GM12892 (cell line): Measurements from ENCODE around the gene PPP1R12C.

Experiments
- DNase-seq: peaks from one replicate; pipeline ENCODE4 v3.0.0; 2011; ENCODE audit not compliant: insufficient read length
- FAIRE-seq: peaks from 2 replicates; lab custom pipeline; 2011; peaks lifted over from hg19 to GRCh38; lab: Jason Lieb, UNC
- POLR2A ChIP-seq: IDR thresholded peaks from 2 replicates; pipeline ENCODE4 v1.6.1; 2011; ENCODE audit warnings: low read depth, low read length, control low read depth
- POLR2AphosphoS5 ChIP-seq: IDR thresholded peaks from 2 replicates; pipeline ENCODE4 v1.6.1; 2011; ENCODE audit warnings: low read depth, low read length, control low read depth
- TAF1 ChIP-seq: IDR thresholded peaks from 2 replicates; pipeline ENCODE4 v1.6.1; 2011; ENCODE audit warnings: low read depth, mild to moderate bottlenecking, control low read depth, low read length, borderline replicate concordance

Gene PPP1R12C

DNA sequence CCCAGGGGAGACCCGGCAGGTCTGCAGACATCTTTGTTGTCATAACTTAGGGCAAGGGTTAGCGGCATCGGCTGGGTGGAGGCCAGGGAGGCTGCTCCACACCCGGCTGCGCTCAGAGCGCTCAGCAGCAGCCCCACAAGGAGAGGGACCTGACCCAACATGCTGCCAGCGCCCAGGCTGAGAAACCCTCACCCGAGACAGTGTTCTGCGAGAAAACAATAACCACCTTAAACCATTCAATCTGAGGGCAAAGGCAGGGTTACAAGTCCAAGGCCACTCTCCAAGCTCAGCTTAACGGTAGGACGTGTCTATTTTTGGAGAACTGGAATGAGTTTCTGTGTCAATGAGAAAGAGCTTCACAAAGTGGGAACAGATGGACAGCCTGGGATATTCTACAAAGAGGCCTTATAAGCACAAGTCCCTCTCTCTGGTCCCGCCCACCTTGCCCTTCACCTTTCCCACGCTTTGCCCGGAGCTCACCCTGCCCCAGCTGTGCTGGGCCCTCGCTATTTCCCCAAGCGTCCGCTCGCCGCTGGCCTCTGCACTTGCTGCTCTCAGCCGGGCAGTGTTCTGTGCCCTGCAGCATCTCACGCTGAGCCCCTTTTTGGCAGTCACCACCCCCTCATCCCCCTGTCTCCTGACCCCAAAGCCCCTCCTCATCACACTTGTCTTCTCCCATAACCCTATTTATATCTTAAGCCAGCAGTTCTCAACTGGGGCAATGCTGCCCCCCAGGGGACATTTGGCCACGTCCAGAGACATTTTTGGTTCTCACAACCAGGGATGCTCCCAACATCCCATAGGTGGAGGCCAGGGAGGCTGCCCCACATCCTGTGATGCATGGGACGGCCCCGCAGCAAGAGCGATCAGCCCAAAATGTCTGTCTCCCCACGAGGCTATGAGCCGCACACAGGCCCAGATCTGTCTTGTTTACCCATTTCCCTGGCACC, 17.6 kb downstream of the PPP1R12C start:
- no peak for TF ChIP-seq POLR2AphosphoS5
- TF ChIP-seq TAF1, result no peak
- no peak for TF ChIP-seq POLR2A
- FAIRE-seq (no peak), DNase-seq (no peak)

DNA sequence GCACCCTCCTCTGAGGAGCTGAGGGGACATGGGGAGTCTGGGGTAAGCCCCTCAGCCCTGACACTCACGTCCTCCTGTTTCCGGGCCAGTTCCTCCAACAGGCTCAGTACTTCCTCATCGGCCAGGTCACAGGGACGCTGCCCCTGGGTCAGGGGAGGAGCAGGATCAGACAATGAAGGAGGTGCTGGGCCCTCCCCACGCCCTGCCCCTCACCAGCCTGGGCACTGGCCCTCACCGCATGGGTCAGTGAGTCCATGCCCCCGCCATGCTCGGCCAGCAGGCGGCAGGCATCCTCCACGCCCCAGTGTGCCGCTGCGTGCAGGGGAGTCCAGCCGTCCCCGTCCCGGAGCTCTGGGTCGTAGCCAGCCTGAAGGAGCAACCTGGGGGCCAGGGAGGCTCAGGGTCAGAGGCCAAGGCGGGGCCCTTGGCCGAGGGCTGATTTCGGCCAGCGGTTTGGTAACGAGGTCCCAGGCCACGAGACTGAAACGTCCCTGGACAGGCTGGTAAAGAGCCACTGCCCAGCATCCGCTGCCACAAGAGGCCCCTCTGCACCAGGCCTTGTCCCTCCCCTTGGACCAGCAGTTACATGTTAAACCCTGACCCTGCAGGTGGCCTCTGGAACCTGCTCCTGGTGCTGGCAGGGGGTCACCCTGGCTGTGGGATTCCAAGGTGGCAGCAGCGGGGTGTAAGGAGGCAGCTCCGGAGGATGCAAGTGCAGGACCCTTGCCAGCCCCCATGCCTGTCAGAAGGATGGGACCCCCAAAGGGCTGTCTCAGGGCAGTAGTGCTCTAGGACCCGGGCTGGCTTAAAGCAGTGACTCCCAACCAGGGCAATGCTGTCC, 18.5 kb downstream of the PPP1R12C start:
- no peak for DNase-seq
- FAIRE-seq, result no peak

DNA sequence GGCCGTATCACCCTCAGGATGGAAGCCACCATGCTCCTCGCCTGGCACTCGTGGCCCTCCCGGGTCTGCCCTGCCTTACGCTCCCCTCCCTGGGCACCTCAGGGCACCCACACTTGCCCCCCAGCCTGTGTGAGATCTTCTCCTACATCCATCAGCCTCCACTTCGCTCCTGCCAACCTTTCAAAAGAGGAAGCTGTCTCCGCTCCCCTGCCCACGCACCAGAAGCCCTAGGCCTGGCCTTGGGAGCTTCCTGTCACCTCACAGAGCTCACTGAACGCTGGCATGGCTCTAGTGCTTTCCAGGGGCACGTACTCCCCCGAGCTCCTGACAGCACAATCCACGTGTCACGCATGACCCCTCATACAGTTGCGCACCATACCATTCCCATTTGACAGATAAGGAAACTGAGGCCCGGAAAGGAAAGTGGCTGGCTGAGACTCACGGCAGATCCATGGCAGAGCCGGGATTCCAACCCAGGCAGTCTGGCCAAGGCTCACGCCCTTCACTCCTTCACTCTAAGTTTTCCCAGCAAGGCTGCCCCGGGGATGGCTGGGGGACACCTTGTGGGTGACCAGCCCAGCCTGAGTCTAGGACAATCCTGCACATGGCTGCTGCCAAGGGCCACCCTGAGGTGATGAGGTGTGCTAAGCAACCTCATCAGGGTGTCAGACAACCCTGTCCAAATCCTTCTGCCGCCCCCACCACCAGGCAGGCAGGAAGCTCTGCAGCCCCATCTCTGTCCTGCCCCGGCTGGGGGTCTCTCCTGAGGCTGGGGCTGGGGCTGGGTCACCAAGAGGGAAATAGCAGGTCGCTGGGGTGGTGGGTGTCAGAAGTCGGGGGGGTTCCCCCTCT, 19.3 kb downstream of the PPP1R12C start:
- TF ChIP-seq POLR2AphosphoS5 (no peak), POLR2A (no peak), TAF1 (no peak)
- no peak for DNase-seq
- FAIRE-seq, result no peak

More for the DNA sequence above, 18.5 kb downstream of the PPP1R12C start:
- no peak for TF ChIP-seq POLR2AphosphoS5
- TF ChIP-seq POLR2A, result no peak
- no peak for TF ChIP-seq TAF1

DNA sequence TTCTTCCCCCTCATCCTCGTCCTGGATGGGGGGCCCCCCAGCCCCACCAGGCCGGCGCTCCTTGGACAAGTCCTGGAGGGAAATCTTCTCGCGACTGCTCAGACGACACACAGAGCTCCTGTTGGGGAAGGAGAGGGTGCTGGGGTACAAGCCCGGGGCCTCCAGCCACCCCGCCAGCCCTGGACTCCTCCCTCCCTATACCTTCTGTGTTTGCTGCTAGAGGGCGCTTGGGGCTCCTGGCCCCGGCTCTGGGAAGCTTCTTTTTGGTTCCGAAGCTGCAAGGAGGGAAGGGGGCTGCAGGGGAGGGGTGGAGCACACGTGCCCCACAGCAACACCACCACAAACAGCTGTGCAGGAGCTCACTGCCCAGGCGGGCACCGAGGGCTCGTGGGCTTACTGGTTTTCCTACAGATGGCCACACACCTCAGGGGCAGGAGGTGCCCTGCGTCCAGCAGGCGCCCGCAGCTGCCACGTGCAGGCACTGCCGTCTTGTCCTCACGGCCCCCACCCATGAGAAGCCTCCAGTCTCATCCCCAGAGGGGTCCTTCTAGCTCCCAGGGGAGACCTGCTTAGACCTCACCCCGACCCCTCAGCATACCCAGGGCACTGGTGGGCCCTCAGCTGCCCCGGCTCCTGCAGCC, 21.3 kb downstream of the PPP1R12C start:
- TF ChIP-seq POLR2A, result no peak
- TF ChIP-seq POLR2AphosphoS5, result no peak
- no peak for TF ChIP-seq TAF1
- DNase-seq, result no peak
- FAIRE-seq, result no peak

DNA sequence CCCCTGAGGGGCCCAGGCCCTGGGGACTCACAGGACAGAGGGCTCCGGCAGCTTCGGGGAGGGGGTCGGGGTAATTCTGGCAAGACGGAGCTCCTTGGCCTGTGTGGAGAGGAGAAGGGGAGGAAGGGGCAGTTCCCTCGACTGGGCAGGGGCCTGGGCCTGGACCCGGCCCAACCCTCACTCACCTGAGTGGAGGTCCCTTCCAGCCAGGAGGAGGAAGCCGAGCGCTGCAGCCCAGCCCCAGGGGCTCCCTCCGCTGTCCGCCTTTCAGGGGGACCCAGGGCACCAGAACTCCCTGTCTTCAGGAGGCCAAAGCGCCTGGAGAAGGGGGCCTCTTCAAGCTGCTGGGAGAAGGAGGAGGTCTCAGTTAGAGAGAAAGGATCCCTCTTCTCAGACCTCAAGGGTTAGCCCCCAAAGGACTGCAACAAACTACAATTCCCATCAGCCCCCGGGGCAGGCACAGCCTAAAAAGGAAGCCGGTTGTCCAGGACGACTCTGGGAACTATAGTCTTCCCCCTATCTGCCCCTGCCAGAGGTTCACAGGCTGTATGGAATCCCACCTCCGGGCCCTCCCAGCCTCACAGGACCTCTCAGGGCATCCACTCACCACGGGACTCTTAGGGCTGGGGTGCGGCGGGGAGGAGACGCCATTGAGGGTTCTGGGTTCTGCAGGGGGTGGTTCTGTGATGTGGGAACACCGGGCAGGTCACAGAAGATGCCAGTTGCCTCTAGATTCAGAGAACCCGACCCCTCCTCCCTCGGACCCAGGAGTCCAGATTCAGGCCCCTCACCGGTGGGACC, 22.0 kb downstream of the PPP1R12C start:
- FAIRE-seq (no peak), DNase-seq (no peak)
- TF ChIP-seq POLR2A (no peak), TAF1 (no peak), POLR2AphosphoS5 (no peak)

DNA sequence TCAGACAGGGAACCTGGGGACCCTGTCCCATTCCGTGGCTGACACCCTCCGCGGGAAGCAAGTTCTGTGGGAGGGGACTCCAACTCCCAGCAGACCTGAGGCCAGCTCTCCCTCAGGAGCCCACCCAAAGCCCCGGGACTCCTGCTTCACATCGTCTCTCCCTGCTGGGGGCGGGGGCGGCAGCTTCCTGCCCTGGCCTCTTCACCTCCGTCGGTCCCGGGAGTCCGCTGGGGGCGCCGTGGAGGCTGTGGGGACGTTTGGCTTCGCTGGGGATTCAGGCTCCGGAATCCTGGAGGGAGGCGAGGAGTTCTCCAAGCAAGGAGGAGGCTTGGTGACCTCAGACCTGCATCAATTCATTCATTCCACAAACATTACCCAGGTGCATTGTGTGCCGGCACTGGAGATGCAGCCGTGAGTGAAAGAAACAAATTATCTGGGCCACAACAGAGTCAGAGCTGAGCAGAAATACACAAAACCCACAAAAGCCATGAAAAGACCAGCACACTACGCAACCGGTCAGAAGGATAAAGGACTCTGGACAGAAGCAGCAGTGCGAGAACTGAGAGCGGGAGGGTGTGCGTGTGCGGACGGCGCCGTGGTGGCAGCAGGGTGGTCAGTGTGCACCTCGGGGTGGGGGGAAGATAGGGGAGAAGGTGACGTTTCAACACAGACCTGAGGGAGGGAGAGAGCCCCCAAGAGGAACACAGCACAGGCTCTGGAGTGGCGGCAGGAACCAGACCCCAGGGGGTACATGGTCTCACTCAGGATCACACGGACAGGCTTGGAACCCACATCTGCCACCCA, 22.8 kb downstream of the PPP1R12C start:
- FAIRE-seq, result no peak
- TF ChIP-seq POLR2AphosphoS5 (no peak), POLR2A (no peak), TAF1 (no peak)
- DNase-seq, result no peak

DNA sequence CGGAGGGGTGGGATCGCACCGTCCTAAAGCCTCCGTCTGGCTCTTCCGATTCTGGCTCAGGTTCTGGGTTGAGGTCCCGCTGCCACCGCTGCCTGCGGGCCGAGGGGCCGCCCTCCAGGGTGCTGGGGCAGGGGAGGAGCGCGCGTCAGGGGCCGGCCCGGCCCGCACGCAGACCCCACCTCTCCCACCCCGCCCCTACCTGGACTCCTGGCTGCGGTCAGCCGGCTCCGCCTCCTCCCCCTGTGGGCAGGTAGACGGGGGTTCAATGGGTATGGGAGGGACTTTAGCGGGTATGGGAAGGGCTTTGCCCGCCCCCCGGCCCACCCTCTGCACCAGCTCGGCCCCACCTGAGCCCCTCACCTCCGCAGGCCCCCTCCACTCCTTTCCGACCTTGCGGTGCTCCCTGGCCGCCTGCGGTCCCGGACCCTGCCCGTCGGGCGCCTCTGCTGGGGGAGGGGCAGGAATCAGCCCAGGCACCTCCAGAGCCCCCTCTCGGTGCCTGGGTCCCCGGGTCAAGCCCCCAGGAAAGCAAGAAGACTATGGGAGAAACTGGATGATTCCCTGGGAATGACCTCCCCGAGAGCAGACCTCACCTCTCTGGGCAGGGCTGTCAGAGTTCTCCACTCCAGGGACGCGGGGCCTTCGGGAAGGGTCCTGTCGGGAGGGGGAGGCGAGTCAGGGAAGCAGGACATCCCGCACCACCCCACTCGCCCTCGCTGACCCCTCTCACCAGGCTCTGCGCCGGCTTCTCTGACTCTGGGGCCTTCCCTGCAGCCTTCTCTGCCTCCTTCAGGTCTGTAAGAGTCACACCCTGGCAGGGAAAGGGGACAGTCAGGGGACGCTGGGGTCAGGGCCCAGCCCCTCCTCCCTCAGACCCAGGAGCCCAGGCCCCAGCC, 24.8 kb downstream of the PPP1R12C start:
- DNase-seq (no peak), FAIRE-seq (no peak)
- no peak for TF ChIP-seq TAF1
- no peak for TF ChIP-seq POLR2AphosphoS5
- TF ChIP-seq POLR2A, result no peak

DNA sequence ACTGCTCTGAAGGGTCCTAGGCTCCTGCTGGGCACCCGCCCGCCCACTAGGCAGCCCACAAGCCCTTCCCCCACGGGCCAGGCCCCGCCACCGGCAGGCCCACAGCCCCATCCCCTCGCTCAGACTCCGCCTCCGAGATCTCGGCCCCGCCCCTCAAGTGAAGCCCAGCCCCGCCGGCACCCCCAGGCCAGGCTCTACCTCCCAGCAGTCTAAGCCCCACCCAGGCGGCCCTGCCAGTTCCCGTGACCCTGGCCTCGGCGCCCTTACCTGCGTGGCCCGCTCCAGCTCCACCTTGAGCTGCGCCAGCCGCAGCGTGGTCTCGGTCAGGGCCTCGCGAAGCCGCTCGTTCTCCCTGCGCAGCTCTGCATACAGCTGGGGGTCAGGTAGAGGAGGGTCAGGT, 25.5 kb downstream of the PPP1R12C start:
- DNase-seq (no peak), FAIRE-seq (no peak)
- TF ChIP-seq TAF1 (no peak), POLR2A (no peak), POLR2AphosphoS5 (no peak)
